Activated CD4-positive, alpha-beta T cell treated with anti-CD3 and anti-CD28 coated beads, Interleukin-10, Interleukin-2, amounts not matched to agents 100 ng/mL and 50 ng/mL, durations not matched to agents 16 hours and 8 hours (primary cell): ENCODE results near the gene SLC43A3.

Experiments
- DNase-seq: peaks from one replicate; pipeline ENCODE4 v3.0.0-alpha.2; 2020

The SLC43A3 gene

DNA sequence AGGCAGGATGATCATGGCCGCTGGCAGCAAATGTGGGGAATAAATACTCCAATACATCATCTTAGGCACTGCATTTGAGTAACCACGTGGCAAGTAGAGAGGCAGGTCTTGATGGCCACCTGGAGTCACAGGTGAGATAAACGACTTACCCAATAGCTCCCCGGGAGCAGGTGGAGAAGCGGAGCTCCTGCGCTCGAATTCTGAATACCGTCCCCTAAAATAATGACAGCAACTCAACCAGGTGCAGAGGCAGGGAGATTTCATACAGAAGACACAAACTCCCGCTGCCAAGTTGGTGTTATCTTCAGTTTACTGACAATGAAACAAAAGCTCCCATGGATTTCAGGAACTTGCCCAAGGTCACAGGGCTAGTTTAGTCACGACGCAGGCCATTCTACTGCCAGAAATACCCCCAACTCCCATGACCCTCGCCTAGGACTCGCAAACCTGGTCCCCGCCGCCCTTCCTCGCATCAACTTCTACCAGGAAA is 437 bp downstream of the SLC43A3 start:
- peak; percentile 50 for DNase-seq

DNA sequence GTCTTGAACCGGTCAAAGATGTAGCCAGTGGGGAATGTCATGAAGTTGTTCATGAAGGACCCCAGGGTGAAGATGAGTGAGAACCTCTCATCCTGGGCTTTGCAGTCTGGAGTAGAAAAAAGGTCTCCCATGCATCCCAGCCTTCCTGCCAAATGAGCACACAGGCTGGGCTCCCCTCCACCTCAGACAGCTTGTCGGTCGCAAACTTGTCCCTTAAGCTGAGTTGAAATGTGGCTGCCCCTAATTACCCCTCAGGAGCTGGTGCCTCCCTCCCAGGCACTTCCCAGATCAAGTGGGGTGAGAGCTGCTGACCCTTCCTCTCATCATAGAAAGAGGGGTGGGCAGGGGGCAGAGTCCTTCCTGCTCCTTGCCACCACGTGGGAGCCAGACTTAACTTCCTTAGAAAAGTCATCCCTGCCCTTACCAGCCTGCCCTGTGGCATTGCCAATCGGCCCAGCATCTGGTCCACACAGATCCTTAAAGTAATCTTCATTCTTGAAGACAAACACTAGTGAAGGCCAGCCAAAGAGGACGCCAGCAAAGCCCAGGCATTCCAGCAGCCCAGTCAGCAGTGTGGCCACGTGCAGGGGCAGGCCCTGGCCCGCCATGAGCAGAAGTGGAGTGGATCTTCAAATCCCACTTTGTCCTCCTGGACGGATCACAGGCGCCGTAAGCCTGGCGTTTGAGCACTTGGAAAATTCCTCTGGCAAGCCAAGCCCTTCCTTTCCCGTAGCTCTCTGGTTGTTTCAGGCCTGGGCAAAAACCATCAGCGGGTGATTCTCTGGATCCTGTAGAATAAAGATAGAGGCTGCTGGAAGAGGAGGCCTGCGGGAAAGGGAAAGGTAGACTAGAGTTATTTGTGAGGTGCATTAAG is 1.1 kb downstream of the SLC43A3 start:
- DNase-seq = peak; percentile 32

DNA sequence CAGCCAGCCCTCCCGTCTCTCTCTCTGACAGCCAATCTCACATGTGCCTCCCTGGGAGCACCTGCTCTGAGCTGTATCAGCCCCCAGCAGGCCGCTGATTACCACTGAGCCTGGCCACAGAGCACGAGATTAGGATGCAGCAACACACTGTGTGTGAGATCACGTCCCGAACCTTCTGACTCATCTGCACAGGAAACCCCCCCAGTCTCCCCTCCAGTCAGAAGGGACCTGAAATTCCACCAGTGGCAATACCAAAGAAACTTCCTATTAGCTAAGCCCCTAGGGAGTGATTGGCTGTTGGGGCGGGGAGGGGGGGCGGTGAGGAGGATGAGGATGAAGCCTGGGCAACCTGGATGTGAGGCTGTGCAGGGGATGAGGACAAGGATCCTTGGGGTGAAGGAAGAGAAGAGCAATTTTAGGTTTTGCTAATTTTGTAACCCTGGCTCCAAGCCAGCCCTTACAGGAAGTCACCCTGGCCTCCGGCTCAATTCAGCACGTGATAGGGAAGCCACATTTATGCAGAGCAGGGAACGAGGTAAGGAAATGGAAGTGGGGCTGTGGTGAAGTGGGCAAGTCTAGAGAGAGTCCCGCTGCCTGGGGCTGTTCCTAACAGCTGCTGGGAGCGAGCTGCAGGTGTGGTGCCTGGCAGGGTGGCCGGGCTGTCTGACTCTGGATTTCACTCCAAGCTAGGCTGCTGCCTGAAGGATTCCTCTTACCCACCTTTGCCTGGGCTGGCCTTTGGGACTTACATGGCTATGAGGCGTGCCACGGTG is 1.9 kb downstream of the SLC43A3 start:
- DNase-seq = peak; percentile 98

DNA sequence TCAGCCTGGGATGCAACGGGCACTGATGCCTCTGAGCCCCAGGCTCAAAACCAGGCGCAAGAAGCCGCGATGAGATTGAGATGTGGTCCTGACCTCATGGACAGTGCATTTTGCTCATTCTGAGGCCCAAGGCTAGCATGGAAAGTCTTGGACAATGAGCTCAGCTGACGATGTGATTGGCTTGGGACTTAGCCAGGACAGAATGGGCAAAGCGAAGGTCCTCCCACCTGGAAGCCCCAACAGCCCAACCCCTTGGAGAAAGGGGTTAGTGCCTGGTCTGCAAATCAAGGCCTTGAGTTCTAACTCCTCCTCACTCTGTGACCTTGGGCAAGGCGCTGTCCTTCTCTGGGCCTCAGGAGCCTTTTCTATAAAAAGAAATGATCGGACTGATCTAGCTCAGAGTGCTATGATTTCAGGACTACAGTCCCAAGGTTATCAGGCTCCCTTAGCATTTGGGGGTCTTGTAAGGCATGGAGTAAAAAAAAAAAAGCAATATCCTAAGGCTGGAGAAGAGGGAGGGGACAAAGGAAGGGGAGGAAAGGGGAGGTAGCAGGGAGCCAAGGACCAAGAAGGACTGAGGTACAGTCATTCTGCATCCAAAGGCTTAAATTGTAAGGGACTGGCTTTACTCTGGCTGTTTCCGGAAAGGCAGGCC is 2.7 kb downstream of the SLC43A3 start:
- no peak for DNase-seq

DNA sequence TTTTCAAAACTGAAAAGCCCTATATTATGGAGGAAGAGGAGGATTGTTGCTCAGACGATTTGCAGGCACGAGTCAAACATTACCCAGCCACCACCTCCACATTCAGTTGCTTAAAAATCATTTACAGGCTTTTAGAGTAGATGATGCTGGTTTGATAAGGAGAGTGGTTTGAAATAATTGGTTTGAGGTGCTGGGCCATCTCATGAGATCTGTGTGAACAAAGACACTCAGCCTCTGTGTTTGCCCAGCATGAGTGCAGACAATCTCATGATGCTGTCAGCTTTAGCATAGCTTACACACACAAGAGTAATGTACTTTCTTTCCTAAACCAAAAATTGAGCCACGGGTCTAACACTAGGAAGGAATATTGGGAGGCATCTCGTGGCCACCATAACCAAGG is 4.3 kb downstream of the SLC43A3 start:
- DNase-seq = no peak

DNA sequence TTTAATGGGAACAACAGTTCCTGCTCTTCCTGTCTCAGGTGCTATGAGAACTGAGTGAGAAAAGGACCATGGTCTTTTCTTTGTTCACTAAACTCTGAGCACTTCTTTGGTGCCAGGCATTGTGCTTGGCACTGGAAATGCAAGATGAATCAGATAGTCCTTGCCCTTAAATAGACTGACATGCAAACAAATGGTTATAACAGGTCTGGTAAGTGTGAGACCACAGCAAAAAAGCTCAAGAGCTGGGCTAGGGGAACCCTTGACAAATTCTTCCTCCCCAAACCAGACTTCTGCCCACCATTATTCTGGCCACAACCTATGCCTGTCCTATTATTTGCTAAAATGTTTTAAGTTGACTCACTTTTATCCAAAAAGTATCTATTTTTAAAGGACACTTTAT is 5.1 kb downstream of the SLC43A3 start:
- no peak for DNase-seq

DNA sequence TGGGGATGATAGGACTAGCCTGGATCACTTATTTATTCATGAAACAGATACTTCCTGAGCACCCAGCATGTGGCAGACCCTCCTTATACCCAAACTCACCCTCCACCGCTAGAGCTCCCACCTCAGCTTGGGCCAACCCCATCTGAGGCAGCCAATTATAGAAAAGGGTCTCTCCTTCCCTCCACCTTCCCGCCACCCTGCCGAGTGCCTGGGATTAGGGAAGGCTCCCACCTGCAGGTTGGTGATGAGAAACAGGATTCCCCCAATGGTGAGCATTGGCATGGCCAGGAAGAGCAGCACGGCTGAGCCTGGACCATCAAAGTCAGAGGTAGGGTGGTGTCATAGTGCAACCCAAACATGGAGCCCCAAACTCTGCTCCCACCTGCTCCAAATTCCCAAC is 5.9 kb downstream of the SLC43A3 start:
- DNase-seq = no peak

DNA sequence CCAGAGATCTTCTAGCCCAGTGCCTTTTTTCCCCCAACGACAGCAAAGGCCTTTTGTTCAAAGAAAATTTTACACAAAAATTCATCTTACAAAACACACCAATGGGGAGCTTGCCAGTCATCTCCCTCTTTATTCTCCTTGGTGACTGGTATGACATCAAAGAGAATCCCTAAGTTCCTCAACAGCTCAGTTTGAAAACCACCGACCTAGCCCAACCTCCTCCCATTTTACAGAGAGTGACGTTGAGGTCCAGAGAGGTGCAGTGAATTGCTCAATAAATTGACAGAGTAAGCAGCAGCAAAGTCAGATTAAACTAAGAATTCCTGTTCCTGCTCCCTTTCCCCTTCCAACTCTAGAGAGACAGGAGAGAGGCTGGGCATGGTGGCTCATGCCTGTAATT is 7.8 kb downstream of the SLC43A3 start:
- DNase-seq = no peak

DNA sequence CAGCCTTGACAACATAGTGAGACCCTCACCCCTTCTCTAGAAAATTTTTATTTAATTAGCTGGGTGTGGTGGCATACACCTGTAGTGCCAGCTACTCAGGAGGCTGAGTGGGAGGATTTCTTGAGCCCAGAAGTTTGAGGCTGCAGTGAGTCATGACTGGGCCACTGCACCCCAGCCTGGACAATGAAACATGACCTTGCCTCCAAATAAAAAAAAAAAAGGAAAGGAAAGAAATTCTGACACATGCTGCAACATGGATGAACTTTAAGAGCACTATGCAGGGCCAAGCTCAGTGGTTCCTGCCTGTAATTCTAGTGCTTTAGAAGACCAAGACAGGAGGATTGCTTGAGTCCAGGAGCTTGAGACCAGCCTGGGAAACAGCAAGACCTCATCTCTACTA is 8.8 kb downstream of the SLC43A3 start:
- DNase-seq = no peak

DNA sequence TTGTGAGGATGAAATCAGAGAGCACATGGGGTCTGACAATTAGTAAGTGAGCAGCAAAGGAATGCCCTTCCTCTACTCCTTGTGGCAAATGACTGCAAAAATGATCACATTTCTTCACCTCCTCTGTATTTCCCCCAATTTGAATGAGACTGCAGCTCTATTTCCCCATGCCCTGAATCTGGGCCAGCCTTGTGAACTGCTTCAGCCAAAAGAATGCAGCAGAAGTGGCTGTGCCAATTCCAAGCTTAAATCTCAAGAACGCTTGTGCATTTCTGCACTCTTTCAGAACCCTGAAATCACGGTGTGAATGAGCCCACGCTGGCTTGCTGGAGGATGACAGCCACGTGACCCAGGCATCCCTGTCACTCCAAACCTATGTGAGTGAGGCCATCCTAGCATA is 9.9 kb downstream of the SLC43A3 start:
- no peak for DNase-seq

DNA sequence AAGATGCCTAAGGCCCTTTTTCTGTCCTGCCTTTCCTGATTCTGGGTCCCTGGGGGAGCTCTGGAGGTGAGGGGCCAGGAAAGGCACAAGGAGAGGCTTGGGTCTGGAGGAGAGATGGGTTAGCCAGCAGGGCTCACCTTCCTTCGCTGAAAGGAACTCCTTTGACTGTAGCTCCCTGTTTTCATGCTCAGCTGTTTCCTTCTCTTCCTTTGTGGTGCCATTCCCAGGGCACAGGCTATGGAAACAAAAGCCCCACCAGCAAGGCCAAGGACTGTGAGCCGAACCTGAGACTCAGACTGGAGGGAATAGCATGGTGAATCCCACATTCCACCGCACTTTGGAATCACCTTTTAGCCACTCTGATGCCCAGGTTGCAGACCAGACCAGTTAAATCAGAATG is 10.5 kb downstream of the SLC43A3 start:
- DNase-seq = no peak

DNA sequence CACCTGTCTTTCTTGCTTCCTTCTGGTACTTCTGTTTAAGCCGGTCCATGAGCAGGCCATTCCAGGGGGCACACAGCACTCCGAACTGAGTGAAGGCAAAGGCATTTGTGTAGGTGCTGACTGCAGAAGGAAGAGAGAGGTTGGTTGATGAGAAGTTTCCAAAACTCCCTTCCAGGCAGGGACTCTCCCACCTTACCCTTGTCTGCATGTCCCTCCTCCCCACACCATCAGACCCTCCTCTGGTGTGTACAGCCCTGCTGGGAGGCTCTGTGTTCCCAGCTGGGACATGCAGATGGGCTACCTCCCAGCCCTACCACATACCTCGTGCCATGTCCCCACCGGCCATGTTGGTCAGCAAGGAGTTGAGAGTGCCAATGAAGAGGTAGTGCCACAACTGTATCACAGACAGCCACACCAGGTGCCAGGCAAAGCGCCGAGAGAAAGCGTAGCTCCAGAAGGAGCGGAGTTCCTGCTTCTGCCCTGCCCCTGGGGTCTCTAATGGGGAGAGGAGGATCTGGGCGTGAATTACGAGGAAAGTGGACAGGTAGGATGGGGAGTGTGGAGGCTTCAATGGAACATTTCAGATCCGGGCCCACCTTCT is 12.2 kb downstream of the SLC43A3 start:
- DNase-seq = no peak

DNA sequence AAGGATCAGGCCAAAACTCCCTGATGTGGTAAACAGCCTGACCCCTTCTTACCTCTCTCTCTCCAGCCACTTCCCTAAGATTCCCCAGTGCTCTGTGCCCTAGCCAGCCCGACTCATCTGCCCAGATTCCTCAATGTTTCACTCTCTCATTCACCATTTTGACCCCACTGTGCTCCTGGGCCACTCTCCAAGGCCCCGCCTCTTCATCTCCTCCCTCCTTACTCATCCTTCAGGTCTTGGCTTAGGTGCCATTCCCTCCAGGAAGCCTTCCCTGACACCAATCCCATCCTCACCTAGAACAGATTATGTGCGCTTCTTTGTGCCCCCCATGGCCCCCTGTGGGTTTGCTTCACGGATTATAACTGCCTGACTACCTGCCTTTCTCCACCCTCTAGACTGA is 13.2 kb downstream of the SLC43A3 start:
- DNase-seq = no peak

DNA sequence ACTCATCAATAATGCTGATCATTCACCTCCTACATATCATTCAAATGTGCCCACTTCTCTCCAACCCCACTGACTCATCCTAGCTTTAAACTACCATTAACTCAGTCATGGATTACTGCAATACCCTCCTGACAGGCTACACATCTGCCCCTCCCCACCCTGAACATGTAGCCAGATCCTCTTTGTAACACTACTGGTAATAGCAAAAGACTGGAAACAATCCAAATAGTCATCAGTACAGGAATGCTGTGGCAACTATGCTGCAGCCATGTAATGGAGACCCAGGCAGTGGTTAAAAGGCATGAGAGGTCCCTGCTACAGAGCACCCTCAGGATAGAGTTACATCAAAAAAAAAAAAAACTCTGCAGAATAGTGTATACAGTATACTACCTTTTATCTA is 16.6 kb downstream of the SLC43A3 start:
- DNase-seq = no peak

DNA sequence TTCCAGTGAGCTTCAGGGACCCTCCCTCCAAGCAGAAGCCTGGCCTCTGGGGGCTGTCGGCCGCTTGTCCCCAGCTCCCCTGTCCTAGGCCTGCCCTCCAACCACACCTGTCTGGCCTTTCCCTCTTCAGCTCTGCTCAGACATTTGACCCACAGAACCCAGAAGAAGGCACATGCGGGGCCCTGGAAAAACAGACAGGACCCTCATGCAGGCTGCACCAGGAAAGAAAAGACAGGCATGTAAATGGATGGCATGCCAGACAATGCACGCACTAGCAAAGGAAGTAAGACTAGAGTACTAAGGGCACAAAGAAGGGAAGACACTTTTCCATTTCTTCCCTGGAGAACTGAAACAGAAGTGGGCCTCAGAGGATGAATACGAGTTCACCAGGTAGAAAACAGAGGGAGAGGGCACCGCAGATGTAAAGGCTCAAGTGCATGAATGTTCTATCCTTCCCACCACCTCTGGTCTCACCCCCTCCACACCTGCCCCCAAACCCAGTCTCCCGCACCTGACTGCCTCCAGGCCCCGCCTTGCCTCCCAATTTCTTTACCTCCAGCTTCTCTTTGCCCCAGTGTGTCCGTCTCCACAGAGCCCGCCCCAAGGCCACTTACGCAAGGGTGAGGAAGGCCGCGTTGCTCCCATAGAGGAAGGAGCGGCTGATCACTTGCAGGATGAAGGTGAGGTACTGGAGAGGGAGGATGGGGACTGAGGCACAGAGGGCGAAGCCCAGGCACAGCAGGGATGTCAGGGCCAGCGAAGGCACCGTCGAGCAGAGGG is 17.4 kb downstream of the SLC43A3 start:
- no peak for DNase-seq

DNA sequence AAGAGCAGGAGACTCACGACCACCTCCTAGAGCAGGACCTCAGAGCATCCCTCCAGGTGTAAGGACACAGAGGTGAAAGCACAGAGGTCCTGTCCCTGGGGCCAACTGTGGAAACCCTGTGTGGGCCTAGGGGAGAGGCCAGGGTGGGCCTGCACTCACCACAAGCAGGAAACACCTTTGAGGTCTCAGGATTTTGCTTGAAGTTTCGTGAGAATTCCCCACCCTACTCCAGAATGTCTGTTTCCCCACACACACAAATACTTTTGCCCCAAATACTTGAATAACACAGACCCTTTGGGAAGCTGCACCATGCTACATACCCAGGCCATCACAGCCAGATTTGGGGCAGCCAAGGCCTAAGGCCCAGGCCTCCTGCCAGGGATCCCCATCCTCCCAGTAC is 18.1 kb downstream of the SLC43A3 start:
- DNase-seq = no peak

DNA sequence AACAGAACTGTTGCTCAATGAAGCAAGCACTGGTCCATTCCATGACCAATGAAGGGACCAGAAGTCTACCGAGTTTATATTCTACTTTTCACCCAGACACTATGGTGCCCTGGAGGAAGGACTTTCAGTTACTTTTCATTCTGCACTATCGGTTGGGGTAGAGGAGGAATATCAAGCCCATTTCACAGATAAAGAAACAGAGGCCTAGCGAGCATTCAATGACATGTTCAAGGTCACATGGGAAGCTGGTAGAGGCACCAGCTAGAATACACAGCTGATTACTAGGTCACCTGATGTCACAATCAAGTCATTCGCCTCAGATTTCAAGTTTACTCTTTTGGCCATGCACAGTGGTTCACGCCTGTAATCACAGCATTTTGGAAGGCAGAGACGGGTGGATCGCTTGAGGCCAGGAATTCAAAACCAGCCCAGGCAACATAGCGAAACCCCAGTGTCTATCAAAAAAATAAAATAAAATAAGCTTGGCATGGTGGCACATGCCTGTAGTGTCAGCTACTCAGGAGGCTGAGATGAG is 18.9 kb downstream of the SLC43A3 start:
- DNase-seq = no peak

DNA sequence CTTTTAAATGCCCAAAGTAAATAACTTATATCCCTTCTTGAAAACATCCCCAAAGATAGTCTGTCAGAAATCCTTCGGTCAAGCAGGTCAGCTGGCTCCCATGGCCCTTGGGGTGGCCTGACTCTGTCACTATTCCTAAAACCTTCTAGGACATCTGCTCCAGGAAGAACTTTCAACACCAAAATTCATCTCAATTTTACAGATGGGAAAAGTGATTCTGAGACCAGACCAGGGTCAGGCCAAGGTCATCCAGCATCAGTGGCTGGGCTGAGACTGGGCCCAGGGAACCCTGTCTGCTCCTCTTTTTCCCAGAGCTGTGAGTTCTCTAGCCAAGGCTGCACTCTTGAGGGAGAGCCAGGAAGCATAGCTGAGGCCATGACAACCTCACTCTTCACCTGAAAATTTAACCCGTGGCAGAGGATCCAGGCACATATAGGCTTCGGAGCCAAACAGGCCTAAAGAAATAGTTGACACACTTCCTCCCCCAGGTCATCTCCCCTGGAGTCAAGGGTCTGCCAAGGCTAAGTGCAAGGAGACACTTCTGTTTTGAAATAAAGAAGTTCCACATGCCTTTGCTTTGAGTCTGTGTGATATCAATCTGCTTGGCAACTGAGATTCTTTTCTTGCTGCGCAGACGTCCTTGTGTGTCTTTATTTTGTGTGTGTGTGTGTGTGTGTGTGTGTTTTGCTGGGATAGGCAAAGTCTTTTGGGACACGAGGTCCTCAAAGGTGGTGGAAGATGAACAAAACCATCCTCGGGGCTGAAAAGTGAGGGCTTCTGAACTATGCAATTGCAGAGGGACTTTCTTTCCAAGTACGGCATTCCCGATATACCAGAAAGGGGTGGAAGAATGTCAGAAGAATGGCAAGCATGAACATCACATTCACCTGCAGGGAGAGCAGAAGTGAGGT is 19.7 kb downstream of the SLC43A3 start:
- no peak for DNase-seq

DNA sequence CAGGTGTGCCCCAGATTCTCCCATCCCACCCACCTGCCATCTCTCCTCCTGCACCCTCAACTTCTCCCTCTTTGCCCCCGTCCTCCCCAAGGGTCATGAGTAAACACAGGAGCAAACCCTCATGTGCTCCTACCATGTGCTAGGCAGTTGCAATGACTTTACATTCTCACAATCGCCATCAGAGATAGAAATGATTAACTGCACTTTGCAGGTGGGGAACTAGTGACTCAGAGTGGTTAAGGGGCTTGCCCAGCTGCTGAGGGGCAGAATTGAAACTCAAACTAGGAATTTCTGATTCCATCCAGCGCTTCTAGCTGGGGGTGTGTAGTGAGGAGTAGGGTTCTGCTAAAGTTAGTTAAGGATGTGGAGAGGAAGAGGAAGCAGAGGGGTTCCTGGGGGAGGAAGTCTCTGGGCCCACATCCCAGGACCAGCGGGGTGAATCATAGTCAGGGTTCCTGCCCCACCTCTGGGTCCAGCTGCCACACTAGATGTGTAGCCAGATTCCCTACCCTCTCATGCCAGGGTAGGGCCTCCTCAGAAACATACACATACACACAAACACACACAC is 20.5 kb downstream of the SLC43A3 start:
- peak; percentile 79 for DNase-seq

DNA sequence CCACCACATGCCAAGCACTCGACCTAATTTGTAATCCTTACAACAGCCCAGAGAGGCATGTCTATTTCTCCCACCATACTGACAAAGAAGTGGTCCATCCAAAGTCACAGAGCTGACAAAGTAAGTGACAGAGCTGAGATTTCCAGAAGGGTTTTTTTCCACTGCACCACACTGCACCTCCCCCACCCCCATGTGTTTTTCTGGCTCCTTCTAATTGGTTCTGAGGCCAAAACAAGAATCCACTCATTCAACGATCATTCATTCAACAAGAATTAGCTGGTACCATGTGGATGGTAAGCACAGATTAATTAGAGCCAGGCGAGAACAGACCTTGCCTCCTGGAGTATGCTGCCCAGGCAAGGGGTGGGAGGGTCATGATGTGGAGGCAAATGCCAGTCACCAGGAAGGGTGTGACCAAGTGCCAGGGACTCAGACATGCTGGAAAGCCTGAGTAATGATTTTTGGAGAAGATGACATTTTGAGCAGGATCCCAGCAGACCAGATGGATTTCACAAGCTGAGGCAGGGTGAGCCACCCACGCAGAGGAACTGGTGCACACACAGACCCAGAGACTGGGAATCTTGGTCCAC is 21.6 kb downstream of the SLC43A3 start:
- no peak for DNase-seq
